Raji (cell line): Measurements from ENCODE around the gene KCND3.

ENCODE experiments used
- POLR2A ChIP-seq: IDR thresholded peaks from 2 replicates; pipeline ENCODE4 v1.6.1; 2011; ENCODE audit warnings: low read depth, low read length, control low read depth; ENCODE audit not compliant: insufficient read depth

Gene KCND3

GRCh38 chr1:111723871-111724270, 265.6 kb downstream of the KCND3 start:
- no peak for TF ChIP-seq POLR2A

- TF ChIP-seq POLR2A: no peak
Observed at GRCh38 chr1:111723091-111723806, 266.2 kb downstream of the KCND3 start.

DNA sequence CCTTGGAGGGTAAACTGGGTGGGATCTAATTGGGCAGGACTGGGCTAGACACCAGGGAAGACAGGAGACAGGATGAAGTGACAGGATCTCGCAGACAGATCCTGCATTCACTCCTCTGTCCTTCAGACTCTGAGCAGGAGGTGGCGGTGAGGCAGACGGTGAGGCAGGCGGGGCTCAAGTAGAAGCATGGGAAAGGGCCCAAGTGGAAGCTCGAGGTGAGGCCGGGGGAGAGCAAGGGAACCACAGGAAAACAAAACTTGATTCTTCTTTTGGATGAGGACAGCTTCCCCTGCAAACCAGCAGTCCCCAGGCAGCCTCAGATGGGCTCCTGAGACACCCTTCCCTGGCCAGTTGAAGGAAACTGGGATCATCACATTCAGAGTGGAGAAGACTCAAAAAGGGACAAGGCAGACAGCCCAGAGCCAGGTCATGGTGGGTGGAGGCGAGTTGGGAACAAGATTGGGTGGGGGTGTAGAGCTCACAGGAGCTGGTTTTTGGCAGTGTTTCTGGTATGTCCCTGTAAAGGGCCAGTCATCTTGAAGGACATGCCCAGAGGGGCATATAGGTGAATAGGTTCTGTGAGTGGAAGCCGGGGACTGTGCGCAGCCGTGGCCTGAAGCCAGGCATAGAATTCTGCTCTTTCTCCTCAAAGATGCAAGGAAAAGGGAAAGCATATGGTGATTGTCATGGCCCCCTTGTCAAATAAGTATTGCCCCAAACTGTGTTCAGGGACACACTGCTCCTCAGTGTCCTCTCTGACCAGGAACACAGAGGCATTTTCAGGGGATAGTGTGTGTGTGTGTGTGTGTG, 268.3 kb downstream of the KCND3 start:
- no peak for TF ChIP-seq POLR2A
